ENCODE results near the gene CD276. TPM values are rescaled to one million over a fixed set of nuclear protein-coding genes. Genes with fewer than 3 reads are reported as not detected.

Gene CD276
- total RNA-seq, 1 experiment from 2014 or later = 75.4 TPM

GRCh38 chr15:73746883-73747282 lies 62.7 kb downstream of the CD276 start:
- Histone ChIP-seq H3K4me2 (ENCODE audit: low read length) (no peak overlapping the region), H3K27me3 (ENCODE audit: insufficient read depth, low read length) (no peaks in the 10 kb centered on the region), H3K9me3 (ENCODE audit: control insufficient read depth in 1 of 2, insufficient read depth in 1 of 2, low read depth in 1 of 2, low read length in 2 of 2) (no peaks in the 10 kb centered on the region), H3K4me3 (replicated peaks in 1 of 2; ENCODE audit: low read depth in 1 of 2, low read length in 2 of 2) (no peak overlapping the region), H3K79me2 (ENCODE audit: insufficient read depth, low read length) (no peaks in the 10 kb centered on the region), H3K9me2 (ENCODE audit: insufficient read depth) (no peaks in the 10 kb centered on the region), H3K36me3 (ENCODE audit: control insufficient read depth in 1 of 2, insufficient read depth in 2 of 2, low read length in 2 of 2) (no peaks in the 10 kb centered on the region), H3K9ac (ENCODE audit: low read length) (no peak overlapping the region), H2AFZ (ENCODE audit: low read depth, low read length, poor library complexity, severe bottlenecking) (no peak overlapping the region), H3K27ac (ENCODE audit: low read depth, low read length) (no peak overlapping the region), H4K20me1 (ENCODE audit: insufficient read depth) (no peaks in the 10 kb centered on the region), H3K4me1 (ENCODE audit: control insufficient read depth in 1 of 2, insufficient read depth in 2 of 2, low read length in 2 of 2) (peaks cover 7 to 11% of the 10 kb centered on the region in 2 experiments)
- ChIA-PET RAD21 (ENCODE audit: low non-redundant PET in 1 of 2, low total read pairs in 2 of 2, uncharacterized antibody in 2 of 2, unreplicated experiment in 2 of 2) (interaction anchor here in 1 of 2 experiments (0.5 kb wide), 1 partner anchor 41 kb away, joined by 5 read pairs; no protein-coding TSS in a partner anchor), POLR2A (no interaction called here), CTCF (no interaction called here)
- intact Hi-C loops (cut with micrococcal nuclease) = no loop called here
- DNase-seq (ENCODE audit: low read depth, low spot score) (no peak), ATAC-seq (no peak)
- no peak for TF ChIP-seq CBX3 (IDR thresholded peaks at IDR 0.05; ENCODE audit: low read depth)
- TF ChIP-seq TCF7L2 (IDR thresholded peaks at IDR 0.05; ENCODE audit: borderline replicate concordance, extremely low read depth, insufficient read depth, insufficient read length) = no peak
- no peak for TF ChIP-seq EGR1 (IDR thresholded peaks at IDR 0.05; ENCODE audit: low read depth)
- no peak for TF ChIP-seq REST (IDR thresholded peaks at IDR 0.05; ENCODE audit: low read depth)
- no peak for TF ChIP-seq ZFX (IDR thresholded peaks at IDR 0.05)
- no peak for TF ChIP-seq ATF3 (IDR thresholded peaks at IDR 0.05)
- TF ChIP-seq SIN3A (IDR thresholded peaks at IDR 0.05; ENCODE audit: low read depth) = no peak
- no peak for TF ChIP-seq YY1 (IDR thresholded peaks at IDR 0.05; ENCODE audit: extremely low read depth, insufficient replicate concordance, low read depth, low read length)
- no peak for TF ChIP-seq RAD21 (IDR thresholded peaks at IDR 0.05; ENCODE audit: low read depth)
- no peak for TF ChIP-seq JUND (IDR thresholded peaks at IDR 0.05)
- no peak for TF ChIP-seq EZH2phosphoT487 (IDR thresholded peaks at IDR 0.05; ENCODE audit: borderline replicate concordance)
- TF ChIP-seq SP1 (IDR thresholded peaks at IDR 0.05; ENCODE audit: low read depth) = no peak
- TF ChIP-seq CEBPB (IDR thresholded peaks at IDR 0.05; ENCODE audit: low read depth) = no peak
- no TSS peak for BruUV-seq (replicated peaks)

Measured in HCT116 (cell line).